HG03108 (cell line): ENCODE results near the gene DOCK3.

Experiments used
- ATAC-seq: cut with Tn5 transposase; IDR thresholded peaks from one replicate; pipeline ENCODE4 v1.9.1; 2021; ENCODE audit warnings: moderate library complexity; ENCODE audit not compliant: unreplicated experiment

DOCK3 gene, protein sequence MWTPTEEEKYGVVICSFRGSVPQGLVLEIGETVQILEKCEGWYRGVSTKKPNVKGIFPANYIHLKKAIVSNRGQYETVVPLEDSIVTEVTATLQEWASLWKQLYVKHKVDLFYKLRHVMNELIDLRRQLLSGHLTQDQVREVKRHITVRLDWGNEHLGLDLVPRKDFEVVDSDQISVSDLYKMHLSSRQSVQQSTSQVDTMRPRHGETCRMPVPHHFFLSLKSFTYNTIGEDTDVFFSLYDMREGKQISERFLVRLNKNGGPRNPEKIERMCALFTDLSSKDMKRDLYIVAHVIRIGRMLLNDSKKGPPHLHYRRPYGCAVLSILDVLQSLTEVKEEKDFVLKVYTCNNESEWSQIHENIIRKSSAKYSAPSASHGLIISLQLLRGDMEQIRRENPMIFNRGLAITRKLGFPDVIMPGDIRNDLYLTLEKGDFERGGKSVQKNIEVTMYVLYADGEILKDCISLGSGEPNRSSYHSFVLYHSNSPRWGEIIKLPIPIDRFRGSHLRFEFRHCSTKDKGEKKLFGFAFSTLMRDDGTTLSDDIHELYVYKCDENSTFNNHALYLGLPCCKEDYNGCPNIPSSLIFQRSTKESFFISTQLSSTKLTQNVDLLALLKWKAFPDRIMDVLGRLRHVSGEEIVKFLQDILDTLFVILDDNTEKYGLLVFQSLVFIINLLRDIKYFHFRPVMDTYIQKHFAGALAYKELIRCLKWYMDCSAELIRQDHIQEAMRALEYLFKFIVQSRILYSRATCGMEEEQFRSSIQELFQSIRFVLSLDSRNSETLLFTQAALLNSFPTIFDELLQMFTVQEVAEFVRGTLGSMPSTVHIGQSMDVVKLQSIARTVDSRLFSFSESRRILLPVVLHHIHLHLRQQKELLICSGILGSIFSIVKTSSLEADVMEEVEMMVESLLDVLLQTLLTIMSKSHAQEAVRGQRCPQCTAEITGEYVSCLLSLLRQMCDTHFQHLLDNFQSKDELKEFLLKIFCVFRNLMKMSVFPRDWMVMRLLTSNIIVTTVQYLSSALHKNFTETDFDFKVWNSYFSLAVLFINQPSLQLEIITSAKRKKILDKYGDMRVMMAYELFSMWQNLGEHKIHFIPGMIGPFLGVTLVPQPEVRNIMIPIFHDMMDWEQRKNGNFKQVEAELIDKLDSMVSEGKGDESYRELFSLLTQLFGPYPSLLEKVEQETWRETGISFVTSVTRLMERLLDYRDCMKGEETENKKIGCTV (N-terminal part only)

DNA sequence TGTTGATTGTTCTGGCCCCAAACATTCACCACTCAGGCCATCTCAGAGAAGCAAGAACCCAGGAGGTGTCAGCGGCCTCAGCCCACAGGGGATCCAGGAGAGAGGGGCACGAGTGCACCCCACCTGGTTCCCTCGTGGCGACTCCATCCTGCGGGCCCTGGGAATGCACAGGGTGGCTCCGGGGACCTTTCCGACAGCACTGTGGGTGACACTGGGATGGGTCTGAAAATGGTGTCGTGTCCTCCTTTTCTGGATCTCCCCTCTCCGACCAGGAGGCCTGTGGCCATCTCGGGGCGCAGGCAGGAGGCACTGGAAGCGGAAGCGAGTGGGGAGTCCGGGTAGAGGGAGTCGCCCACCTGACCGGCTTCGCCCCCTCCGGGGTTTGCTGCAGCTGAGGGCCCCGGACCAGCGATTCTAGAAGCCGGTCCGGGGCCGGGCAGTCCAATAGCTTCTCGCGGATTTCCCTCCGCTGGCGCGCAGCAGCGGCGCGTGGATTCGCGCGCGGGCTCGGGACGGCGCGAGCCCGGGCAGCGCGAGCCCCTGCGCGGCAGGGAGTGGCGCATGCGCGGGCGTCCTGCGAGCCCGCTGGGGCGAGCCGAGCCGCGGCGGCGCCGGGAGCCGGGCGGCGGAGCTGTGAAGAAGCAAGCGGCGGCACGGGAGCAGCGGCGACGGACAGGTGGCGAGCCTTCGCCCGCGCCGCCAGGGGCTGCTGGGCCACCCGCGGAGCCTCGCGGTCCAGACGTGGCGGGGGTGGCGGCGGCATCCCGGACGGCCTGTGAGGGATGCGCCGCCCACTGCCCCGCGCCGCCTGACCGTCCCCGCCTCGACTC lies at the start of gene DOCK3:
DOCK3 (plus strand) TSS at position 579 of the 830 bp plus-strand sequence. CDS start 337 bp downstream, outside the sequence.
- ATAC-seq = no peak

DNA sequence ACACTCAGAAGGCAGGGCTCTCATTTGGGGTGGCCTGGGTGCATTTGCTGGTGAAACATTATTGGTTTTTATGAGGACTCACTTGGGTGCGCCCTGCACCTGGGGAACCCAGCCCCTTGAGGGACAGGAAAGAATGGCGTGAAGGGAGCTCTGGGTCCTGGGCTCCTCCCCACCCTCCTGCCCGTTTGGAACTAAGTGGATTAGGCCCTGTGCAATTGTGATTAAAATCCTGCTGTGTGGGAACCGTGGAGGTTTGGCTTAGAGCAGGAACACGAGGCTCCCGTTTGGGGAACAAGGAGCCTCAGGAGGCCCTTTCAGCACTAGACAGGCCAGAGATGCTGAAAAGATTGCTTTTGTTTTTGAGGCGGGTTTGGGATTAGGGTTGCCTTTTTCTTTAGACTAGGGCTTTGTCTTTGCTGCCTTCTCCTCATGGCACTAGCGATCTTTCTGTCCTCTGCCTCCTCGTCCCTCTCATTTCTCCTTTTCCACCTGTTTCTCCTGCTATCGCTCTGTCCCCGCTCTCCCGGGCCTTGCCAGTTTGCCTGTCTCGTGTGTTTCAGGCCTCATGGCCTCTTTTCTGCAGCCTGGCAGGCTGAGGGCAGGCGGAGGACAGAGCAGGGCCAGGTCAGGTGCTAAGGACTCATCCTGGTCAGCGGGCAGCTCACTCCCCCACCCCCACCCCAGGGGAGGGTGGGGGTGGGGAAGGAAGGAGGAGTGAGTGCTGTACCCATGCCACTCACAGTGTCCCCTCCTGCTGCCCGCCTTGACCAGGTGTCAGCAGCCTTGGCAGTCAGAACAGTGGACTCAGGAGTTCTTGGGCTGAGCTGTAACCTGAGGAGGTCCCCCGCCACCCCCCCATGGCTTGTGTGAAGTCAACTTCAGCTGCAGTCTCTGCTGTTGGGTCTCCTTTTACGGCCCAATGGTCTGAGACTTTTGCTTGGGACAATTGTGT lies 49.2 kb upstream of the DOCK3 start:
- ATAC-seq = no peak

GRCh38 chr3:50626401-50626800 lies 48.3 kb upstream of the DOCK3 start:
- ATAC-seq = no peak

DNA sequence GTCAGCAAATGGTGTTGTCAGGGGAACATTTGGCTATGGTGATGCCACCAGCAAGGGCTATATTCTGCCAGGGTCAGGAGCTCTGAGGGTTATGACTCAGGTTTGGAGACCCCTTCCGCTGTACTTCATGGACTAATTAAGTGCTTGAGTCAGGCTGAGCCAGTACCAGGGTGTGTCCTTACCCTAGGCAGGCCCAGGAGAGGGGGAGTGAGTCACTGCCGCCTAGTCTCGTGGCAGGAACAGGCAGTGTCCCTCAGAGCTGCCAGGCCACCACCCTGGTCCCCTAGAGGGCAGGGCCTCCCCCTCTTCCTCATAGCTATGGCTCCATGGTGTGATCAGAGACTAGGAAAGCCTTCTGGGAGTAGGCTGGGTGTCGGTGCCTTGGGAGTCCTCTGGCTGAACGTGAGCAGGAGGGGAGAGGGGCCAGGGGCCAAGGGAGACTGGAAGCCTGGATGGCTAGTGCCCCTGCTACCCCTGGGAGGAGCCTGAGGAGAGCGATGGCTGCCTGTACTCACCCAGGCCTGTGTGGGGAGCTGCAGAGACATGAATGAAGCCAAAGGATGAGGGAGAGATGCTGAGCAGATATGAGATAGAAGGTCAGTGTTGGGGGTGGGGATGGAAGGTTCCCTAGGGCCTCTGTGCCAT lies 47.2 kb upstream of the DOCK3 start:
- ATAC-seq = no peak

DNA sequence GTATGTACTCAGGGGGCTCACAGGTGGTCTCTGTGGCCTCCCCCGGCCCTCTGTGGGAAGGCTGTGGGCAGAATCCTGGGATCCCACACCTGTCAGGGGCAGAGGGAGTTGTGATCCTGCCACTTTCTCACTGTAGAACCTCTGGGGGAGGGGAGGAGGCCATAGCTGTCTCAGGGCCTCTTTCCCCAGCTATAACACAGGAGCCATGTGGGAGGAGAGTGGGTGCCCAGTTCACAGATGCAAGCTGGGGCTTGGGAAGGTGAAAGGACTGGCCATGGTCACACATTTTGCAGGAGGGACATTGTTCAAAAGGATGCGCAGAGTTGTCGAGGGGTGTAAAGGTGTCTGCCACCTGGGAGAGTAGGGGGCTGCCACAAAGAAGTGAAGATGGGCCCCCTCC lies 46.1 kb upstream of the DOCK3 start:
- ATAC-seq = no peak

DNA sequence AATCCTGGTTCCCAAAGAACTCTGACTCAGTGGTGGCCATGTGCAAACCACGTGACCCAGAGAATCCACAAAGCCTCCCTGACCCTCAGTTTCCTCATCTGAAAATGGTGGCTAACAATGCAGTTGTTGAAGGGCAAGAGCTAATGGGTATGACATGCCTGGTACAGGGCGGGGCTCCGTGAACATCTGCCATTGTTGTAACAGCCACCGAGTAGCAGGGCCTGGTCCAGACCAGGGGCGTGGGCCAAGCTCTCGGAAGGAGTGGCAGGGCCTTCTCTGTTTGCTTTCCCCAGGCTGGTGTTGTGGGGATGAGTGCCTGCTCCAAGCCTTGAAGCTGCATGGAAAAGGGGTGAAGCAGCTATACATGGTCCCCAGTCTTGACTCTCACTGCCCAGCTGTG lies 44.3 kb upstream of the DOCK3 start:
- ATAC-seq = no peak

- ATAC-seq = no peak
Measured at GRCh38 chr3:50630877-50631276, 43.9 kb upstream of the DOCK3 start.

- no peak for ATAC-seq
Measured at GRCh38 chr3:50632450-50632849, 42.3 kb upstream of the DOCK3 start.

- ATAC-seq = no peak
Measured at GRCh38 chr3:50633230-50633790, 41.4 kb upstream of the DOCK3 start.

- no peak for ATAC-seq
Measured at GRCh38 chr3:50635066-50635465, 39.7 kb upstream of the DOCK3 start.

GRCh38 chr3:50637011-50637410 lies 37.7 kb upstream of the DOCK3 start:
- no peak for ATAC-seq

DNA sequence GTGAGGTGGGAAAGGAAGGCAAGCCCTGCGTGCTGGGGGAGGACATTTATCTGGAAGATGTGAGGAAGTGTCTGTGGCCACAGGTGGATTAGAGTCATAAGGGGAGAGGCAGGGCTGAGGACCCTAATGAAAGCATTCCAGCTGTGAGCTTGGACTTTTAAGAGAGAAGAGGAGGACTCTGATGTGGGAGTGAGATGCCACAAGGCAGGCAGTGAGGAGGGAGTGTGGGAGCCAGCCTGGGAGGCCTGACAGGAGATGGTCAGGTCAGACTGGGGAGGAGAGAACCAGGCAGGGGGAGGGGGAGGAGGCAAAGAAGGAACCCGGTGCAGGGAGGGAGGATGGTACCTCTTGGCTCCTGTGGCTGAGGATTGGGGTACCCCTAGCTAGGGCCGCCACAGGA lies 36.8 kb upstream of the DOCK3 start:
- no peak for ATAC-seq

DNA sequence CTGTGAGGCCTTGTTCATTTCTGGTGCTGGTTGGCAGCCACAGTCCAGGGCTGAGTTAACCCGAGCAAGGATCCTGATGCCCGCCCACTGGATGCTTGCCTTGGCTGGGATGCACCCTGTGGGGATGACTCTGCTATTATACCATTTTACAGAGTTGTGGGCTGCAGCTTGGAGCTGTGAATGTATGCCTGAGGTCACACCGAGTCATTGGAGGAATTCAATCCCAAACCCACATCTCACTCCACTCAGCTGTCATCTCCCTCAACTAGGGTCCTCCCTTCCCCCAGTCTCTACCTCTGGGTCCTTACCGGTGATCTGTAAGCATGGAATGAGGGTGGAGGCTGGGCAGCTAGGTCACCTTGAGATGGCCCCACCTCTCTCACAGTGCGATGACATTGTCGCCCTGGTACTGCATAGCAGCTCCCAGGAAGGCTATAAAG lies 35.7 kb upstream of the DOCK3 start:
- ATAC-seq = no peak

GRCh38 chr3:50642382-50642781 lies 32.3 kb upstream of the DOCK3 start:
- ATAC-seq = no peak

DNA sequence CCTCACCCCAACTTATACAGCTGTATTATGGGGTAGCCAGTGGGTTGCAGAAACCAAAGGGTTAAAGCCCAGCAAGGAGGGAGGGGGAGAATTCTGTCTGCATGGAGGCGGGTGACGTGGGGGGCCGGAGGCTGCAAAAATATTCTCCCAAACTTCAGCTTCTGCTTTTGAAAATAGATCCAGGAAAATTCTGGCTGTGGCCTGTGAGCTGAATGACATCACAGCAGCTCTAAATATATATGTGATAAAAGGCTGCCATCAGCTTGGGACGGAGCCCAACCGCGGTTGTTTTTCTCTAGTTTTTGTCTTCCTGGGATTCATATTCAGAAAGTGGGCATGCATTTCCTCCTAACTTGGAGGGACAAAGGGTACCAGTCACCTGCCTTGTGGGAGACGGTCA lies 30.2 kb upstream of the DOCK3 start:
- ATAC-seq = no peak

DNA sequence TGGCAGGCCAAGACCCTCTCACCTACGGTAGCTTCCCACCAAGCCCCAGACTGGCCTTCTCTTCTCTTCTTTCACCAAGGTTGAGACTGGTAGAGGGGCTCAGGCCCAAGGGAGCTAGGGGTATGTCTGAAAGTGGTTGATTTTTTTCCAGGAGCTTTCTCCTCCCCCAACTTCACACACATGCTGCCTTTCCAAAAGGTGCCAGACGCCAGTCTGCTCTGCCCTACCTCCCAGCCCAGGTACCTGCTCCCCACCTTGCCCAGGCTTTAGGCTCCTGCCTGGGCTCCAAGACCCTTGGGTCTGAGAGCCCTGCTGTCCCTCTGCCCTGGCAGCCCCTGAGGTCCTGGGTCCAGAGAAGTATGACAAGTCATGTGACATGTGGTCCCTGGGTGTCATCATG lies 29.3 kb upstream of the DOCK3 start:
- ATAC-seq = no peak

- ATAC-seq = no peak
Measured at GRCh38 chr3:50648313-50648712, 26.4 kb upstream of the DOCK3 start.

- no peak for ATAC-seq
Measured at GRCh38 chr3:50648944-50649343, 25.8 kb upstream of the DOCK3 start.
